Amniotic stem cell (primary cell): Measurements from ENCODE around the gene TMEM128.
"Not testable (repeated sequence)": the region's sequence is repeated elsewhere in the genome, so short reads cannot be mapped to it uniquely, and the experiment has no call there.

Experiments
- DNase-seq: peaks from one replicate; lab custom pipeline; 2025; lab: John Stamatoyannopoulos, UW

The TMEM128 gene

GRCh38 chr4:4188557-4188956, 59.5 kb downstream of the TMEM128 start:
- not testable (repeated sequence) for DNase-seq
